Measurements from ENCODE around the gene MCF2L2.

Gene MCF2L2

GRCh38 chr3:183317886-183318865, 110.2 kb downstream of the MCF2L2 start:
- DNase-seq: no peak

DNA sequence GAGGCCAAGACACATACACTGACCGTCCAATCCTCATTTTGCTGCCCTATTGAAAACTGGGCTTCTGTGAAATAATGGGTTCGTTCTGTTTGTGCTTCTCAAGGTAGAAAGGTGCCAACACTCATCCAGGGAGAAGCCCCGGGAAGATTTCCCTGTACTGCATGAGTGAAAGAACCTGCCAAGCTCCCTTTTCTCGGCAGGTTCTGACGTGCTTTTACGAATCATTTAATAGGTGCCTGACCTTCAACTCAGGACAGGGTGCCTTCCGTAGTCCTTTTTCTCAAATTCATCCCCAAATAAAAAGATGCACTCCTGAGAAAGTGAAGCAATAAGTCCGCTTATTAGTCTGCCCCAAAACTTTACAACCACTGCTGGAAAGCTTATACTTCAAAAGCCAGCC, 111.1 kb downstream of the MCF2L2 start:
- no peak for DNase-seq

- DNase-seq: no peak
Observed at GRCh38 chr3:183315739-183316138, 112.7 kb downstream of the MCF2L2 start.

DNA sequence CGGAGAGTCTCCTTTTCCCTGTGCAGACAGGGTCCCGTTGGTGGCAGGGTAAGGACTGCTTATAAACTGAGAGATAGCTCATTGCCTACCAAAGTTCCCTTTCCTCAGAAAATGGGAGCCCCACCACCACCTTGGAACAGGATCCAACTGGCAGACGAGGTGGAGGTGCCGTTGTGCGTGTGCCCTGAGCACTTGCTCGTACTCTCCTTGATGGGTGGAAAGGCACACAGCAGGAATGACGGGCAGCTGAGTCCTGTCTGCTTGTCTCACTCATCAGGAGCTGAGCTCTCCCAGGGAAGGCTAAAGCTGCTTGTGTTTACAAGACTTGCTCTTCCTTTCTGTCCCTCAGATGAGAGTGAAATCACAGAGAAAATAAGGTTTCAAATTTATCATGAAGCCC, 114.7 kb downstream of the MCF2L2 start:
- no peak for DNase-seq

GRCh38 chr3:183313351-183313750, 115.1 kb downstream of the MCF2L2 start:
- DNase-seq: no peak

- no peak for DNase-seq
Observed at GRCh38 chr3:183312433-183312832, 116.0 kb downstream of the MCF2L2 start.

GRCh38 chr3:183310936-183311335, 117.5 kb downstream of the MCF2L2 start:
- no peak for DNase-seq

- no peak for DNase-seq
Observed at GRCh38 chr3:183309276-183309675, 119.1 kb downstream of the MCF2L2 start.

- no peak for DNase-seq
Observed at GRCh38 chr3:183308751-183309150, 119.7 kb downstream of the MCF2L2 start.

DNA sequence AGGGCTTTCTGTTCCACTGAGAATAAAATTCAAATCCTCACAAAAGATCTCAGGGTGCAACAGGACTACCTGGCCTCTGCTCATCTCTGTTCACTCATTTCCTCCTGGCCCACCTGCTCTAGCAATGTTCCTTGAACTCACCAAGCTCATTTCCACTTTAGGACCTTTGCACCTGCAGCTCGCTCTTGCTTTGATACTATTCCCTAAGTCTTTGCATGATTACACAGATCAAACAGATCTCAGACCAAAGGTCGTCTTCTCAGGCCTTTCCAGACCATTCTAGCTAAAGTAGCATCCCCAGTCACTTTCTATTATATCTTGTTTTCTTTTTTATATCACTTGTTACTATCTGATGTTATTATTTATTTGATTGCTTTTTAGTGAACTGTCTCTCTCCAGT, 120.7 kb downstream of the MCF2L2 start:
- no peak for DNase-seq

GRCh38 chr3:183306798-183307671, 121.4 kb downstream of the MCF2L2 start:
- DNase-seq: peak; percentile 84

- no peak for DNase-seq
Observed at GRCh38 chr3:183303690-183304089, 124.7 kb downstream of the MCF2L2 start.

GRCh38 chr3:183301937-183302580, 126.4 kb downstream of the MCF2L2 start:
- DNase-seq: no peak

- DNase-seq: peak; percentile 46
Observed at GRCh38 chr3:183300996-183301562, 127.3 kb downstream of the MCF2L2 start.

DNA sequence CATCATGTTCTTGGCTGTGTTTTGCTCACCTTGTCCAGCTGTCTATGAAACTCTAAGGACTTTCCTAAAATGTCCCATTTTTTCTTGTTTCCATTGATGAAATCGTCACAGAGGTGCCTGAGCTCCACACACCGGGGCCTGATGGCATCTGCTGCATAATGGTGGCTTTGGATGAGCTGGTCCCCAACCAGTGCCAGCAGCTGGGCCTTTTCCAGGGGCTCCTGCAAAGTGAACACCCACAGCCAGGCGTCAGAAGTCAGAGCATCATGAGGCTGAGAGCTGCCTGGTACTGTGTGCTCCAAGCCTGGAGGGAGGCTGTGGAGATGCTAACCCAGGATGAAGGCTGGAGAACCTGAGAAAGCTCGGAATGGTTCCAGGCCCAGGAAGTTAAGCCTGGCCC, 128.4 kb downstream of the MCF2L2 start:
- DNase-seq: no peak

DNA sequence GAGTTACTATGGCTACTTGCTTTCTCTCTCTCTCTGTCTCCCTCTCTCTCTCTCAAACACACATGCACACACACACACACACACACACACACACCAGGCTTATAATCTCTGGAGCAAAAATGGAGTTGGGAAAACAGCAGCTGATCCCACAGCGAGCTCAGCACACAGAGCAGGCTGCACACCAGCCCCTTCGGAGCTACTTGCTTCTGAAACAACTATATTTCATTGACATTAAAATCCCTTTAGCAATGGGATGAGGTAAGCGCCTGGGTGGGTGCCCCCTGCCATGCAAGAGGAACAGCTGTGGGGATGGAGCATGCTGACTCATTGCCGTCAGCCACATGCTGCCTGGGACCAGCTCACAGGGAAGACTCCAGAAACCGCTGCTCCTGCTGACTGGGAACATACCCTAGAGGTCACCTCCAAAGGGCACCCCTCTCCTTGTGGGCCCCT, 129.7 kb downstream of the MCF2L2 start:
- DNase-seq: no peak

DNA sequence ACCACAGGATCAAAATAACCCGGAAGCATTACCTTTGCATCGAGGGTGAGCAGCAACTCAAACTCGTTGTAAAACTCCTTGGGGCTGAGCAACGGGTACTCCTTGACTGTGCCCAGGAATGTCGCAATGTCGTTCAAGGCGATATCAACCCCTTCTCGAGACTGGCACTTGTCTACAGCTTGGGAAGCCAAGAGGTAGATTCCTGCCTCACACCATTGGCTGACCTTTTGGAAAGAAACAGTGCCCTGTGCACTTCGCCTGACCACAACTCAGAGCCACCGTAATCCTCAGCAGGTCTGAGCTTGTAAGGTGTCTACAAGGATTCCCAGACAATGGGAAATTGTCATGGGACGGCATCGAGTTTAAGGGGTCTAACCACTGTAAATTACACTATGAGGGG, 131.5 kb downstream of the MCF2L2 start:
- DNase-seq: no peak

DNA sequence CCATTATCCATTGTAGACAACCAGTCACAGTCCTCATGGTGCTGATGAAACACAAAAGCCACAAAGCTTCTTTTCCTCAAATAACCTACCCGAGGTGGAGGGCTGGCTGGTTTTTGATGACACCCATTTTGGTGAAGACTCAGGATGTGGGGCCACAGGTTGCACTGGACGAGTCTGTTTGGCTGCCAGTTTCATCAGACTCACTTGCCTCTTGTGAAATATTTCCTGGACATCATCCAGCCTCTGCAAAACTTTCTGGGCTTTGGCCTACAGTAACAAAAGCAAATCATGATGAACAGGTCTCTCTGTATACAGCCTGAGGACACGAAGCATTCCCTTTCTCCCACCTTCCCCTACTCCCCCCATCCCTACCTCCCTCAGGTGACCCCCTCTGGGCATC, 133.2 kb downstream of the MCF2L2 start:
- DNase-seq: no peak

- DNase-seq: no peak
Observed at GRCh38 chr3:183293966-183294365, 134.5 kb downstream of the MCF2L2 start.

- no peak for DNase-seq
Observed at GRCh38 chr3:183291497-183292031, 136.9 kb downstream of the MCF2L2 start.

DNA sequence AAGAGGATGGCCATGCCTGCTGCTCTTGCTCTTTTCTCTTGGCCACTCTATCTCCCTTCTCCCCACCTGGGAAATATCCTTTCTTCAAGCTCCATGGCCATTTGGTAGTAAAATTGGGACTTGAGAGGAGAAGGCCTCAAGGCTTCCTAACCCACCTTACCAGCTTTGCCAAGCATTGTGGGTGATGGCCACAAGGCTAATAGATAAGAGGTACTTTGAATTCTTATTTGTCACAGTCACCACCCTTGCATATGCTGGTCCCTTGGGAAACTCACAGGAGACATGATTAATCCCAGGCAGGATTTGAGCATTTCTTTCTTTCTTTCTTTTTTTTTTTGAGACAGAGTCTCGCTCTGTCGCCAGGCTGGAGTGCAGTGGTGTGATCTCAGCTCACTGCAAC, 138.2 kb downstream of the MCF2L2 start:
- DNase-seq: no peak

DNA sequence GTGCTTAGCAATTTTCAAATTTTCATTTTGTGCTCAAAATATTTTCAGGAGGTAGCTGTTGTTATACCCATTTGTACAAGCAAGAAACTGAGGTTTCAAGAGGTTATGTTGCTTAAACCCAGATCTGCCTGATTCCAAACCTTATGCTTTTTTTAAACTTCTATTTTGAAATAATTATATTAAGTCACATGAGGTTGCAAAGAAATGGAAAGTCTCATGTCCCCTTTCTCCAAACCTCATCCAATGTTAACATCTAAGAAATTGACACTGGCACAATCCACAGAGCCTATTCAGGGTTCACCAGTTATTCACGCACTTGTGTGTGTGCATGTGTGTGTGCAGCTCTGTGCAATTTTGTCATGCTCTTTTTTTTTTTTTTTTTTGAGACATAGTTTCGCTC, 140.3 kb downstream of the MCF2L2 start:
- no peak for DNase-seq

All from NCI-H2029 treated with DMSO at 0.1 percent for 48 hours (cell line).